ENCODE data around the gene SPRED3. TPM values are rescaled to one million over a fixed set of nuclear protein-coding genes. Genes with fewer than 3 reads are reported as not detected.

The SPRED3 gene
- total RNA-seq, 1 experiment from 2014 or later, result 0.72 TPM

DNA sequence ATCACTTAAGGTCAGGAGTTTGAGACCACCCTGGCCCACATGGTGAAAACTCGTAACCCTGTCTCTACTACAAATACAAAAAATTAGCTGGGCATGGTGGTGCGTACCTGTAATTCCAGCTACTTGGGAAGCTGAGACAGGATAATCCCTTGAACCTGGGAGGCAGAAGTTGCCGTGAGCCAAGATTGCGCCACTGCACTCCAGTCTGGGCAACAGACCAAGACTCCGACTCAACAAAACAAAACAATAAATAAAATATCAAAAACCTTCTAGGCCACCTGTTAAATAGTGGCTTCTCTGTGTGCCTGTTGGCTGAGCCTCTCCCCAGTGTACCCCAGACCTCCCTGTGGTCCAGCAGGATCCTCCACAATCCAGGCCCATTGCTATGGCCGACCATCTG lies 17.4 kb upstream of the SPRED3 start:
- no peak for DNase-seq (ENCODE audit: low read depth)

- no peak for DNase-seq (ENCODE audit: low read depth)
Observed at GRCh38 chr19:38373907-38374331, 14.6 kb upstream of the SPRED3 start.

- DNase-seq (ENCODE audit: low read depth), result peak; percentile 99
Observed at GRCh38 chr19:38374332-38375097, 14.0 kb upstream of the SPRED3 start, which contains the start of gene PSMD8. Gene PSMD8, plus strand, starts transcription at chr19:38374571. Its CDS starts 31 bp downstream, at chr19:38374602.

- DNase-seq (ENCODE audit: low read depth), result no peak
Observed at GRCh38 chr19:38375098-38375493, 13.4 kb upstream of the SPRED3 start.

GRCh38 chr19:38375748-38376147 lies 12.7 kb upstream of the SPRED3 start:
- DNase-seq (ENCODE audit: low read depth), result no peak

- DNase-seq (ENCODE audit: low read depth), result no peak
Observed at GRCh38 chr19:38376576-38376975, 11.9 kb upstream of the SPRED3 start.

- no peak for DNase-seq (ENCODE audit: low read depth)
Observed at GRCh38 chr19:38377052-38377451, 11.4 kb upstream of the SPRED3 start.

DNA sequence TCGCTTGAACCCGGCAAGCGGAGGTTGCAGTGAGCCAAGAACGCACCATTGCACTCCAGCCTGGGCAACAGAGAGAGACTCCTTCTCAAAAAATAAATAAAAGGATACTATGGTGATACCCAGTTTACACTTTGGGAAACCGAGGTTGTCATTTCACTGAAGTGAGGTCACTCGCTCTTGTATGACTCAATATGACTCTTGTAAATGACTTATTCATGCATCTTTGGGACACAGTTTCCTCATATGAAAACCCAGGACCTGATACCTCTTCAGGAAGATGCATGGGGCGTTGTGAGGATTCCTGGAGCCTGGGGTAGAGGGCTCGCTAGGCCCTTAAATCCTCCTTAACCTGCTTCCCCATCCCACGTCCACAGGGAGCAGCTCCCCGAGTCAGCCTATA lies 9.6 kb upstream of the SPRED3 start:
- no peak for DNase-seq (ENCODE audit: low read depth)

- no peak for DNase-seq (ENCODE audit: low read depth)
Observed at GRCh38 chr19:38381138-38381537, 7.4 kb upstream of the SPRED3 start.

DNA sequence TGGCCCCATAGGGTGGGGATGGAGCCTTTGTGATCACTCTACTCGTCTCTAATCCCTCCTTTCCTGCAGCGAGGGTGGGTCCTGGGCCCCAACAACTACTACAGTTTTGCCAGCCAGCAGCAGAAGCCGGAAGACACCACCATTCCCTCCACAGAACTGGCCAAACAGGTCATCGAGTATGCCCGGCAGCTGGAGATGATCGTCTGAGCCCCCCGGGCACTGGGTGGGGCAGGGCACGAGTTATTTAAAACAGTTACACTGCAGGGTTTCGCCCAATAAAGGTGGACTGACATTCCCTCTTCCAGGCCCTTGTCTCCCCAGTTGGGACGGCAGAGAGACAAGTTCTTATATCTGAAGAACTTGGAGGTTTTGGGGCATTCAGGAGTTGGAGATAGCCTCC lies 5.3 kb upstream of the SPRED3 start:
- DNase-seq (ENCODE audit: low read depth), result no peak

GRCh38 chr19:38383743-38384142 lies 4.8 kb upstream of the SPRED3 start:
- no peak for DNase-seq (ENCODE audit: low read depth)

GRCh38 chr19:38384209-38385027 lies 4.1 kb upstream of the SPRED3 start:
- no peak for DNase-seq (ENCODE audit: low read depth)

DNA sequence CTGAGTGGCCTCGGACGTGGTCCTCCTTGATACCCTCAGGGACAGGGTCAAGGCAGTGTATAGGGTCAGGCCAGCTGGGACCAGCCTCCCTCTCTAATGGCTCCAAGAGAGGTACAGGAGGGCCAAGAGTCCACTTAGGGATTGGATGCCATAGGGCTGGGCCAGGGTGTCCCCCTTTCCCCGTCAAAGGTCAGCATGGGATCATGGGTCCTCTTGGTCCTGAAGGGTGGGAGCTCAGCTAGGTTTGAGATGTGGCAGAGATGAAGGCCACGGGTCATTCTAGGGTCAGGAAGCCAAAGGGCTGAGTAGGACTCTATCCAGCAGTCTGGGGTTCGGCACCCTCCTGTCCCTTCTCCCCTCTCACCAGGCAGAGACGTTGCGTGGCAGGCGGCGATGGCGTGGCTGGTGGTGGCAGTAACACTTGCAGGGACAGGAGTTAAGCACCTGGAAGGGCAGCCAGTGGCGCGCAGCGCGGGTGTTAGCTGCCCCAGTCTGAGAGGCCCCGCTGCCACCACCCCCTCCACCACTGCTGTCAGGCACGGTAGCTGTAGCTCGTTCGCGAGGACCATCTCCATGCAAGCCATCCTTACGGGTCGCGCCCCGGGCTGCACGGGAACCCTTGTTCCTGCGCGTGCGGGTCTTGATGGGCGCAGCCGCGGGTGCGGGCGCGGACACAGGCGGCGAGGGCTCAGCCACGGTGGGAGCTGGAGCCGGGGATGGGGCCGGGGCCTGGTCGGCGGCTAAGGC lies 3.3 kb upstream of the SPRED3 start:
- DNase-seq (ENCODE audit: low read depth), result no peak

DNA sequence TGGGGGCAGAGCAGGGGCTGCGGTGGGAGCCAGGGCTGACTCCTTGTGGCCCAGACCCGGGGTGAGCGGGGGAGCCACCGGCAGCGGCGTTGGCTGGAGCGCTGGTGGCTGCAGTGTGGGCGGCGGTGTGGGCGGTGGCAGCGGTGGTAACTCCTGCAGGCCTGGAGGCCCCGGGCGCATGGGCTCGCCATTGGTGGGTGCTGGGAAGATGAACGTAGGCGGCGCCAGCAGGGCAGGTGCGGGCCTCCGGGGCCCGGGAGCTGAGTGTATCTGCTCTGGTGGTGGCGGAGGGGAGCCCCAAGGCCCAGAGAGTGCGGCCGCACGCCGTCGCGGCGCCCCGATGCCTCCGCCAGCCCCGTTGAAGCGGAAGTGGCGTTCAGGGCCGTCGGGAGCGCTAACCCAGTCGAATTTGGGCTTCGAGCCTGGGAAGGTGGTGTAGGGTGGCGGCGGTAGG lies 2.7 kb upstream of the SPRED3 start:
- DNase-seq (ENCODE audit: low read depth), result no peak

- DNase-seq (ENCODE audit: low read depth), result no peak
Observed at GRCh38 chr19:38386300-38386970, 2.1 kb upstream of the SPRED3 start.

DNA sequence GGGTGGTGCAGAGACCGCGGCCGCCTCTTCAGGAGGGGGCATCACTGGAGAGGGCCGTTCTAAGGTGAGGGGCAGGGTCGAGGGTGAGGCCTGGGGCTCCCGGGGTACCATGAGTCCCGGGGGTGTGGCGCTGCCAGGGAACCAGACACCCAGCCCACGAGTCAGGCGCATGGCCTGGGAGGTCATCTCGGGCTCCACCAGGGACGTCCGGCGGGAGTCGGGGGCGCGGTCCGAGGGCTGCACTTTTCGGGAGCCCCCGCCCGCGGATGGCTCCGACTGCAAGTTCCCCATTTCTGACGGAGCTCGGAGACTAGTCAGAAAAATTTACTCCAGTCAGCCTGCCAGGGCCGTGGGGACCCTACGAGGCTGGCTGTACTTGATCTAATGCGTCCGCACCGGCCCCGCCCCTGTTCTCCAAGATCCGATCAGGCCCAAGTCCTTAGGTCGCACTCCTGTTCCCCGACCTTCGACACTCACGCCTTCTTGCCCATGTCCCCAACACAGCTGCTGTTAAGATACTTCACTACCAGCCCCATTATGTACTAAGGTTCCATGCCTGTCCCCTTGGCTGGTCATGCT lies 1.4 kb upstream of the SPRED3 start:
- no peak for DNase-seq (ENCODE audit: low read depth)

DNA sequence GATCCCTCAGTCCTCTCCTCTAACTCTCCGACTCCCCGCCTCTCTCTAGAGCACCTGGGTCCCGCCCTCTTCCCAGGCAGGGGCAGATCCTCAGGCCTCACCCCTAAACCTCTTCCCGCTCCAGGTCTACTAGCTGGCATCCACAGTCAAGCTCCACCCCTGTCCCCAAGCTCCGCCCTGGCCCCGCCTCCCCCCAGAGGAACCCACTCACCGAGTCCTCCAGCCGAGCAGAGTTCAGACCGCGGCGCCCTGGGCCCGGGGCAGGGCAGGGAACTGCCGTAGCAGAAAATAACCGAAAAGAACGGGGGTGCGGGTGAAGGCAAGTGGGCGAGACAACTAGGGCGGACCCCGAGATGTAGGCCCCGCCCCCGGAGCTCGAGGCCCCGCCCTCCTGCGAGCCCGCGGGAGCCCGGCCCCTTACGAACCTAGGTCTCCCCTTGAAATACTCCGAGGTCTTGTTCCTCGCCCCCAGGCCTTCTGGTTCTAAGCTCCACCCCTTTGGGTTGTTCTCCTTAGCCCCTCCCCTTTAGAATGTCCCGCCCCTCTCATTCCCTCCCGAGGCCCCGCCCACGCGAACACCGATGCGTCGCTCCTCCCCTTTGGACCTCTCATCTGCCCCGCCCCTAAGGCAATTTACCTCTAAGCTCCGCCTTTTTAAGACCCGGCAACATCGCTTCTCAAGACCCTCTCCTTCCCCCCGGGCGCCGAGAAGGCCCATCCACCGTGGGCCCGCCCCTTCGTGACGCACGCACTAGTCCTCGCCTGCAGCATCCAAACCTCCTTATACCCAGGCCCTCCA lies 748 bp upstream of the SPRED3 start, which contains the start of gene GGN:
Gene GGN (minus strand): TSS at position 485 of the 799 bp plus-strand sequence. CDS start 773 bp downstream, outside the sequence.
- peak; percentile 89 for DNase-seq (ENCODE audit: low read depth)

- peak; percentile 73 for DNase-seq (ENCODE audit: low read depth)
Observed at GRCh38 chr19:38389101-38389925, 816 bp downstream of the SPRED3 start.

Data from RPMI7951 (cell line).